ENCODE data around the gene ARL5B.

ARL5B gene

DNA sequence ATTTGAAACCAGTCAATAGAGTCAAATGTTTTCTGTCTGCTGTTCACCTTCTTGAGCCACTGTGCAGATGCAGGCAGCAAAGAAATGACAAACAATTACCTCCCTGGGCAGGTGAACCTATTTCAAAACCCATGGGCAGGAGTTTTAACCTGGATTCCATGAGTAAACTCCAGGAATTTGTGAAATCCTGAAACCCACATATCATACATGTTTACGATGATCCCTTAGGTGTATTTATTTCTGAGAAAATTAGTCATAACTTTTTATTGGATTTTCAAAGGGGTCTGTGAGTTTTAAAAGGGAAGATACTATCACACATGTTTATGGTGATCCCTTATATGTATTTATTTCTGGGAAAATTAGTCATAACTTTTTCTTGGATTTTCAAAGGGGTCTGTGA, 59.8 kb downstream of the ARL5B start:
- DNase-seq, result no peak

DNA sequence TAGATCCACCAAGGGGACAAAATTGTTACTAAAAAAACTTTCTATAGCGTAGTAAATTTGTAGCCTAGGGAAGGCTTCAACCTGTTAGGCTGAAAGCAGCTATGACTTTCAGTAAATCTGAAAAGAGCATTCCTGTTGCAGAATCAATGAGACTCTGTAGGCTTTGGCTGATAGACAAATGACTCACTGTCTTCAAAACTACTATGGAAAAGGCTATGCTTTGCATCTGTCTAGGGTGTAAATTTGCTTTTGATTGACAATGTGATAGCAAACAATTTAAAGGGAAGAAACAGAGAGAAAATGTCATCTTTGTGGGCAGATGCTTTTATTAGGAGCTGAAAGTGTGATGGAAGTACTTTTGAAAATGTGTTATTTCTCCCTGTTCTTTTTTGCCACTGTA, 60.6 kb downstream of the ARL5B start:
- no peak for DNase-seq

DNA sequence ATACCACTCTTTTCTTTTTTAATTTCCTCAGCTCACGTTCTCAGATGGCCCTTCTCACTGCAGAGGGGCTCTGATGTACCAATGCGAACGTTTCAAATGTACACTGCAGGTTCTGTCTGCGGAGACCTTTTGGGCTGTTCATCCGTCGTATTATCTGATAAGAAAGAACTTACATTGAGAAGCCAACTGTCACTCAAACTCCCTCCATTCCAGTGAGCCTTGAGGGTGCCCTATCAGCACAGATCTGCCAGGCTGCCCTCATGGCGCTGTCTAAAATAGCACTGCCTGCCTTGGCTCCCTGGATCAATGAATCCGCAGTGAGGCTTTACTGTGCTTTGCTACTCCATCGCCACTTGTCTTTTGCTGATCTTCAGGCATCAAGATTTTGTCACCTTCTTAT, 61.8 kb downstream of the ARL5B start:
- DNase-seq, result no peak

DNA sequence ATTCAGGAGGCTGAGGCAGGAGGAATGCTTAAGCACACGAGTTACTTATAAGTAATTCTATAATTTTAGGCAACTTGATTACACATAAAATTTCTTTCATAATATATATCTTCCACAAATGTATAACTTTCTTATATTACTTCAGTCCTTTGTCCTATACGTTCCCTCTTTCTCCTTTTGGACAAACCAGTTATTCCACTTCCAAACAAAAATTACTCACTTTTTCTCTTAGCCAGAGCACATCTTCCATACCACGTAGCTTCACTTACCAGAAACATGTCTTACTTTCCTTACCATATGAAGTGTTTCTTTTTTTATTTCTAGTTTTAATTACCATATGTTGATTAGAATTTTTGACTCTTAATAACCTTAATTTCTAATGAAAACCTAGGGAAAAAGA, 64.6 kb downstream of the ARL5B start:
- DNase-seq, result no peak

All from kidney glomerular epithelial cell (primary cell).